Suprapubic skin (tissue), 4 donors: ENCODE results near the gene CYFIP1.

Experiments used
- CTCF ChIP-seq, 2 donors: fragments of 200-600 bp in 1 of 2; fragments of 450-650 bp in 1 of 2; sonication (generic) in 1 of 2; IDR thresholded peaks; one replicate each; pipeline ENCODE4 v1.5.1; 2016 to 2019; ENCODE audit warnings: antibody characterized with exemption in 2 of 2, mild to moderate bottlenecking in 1 of 2, moderate library complexity in 1 of 2
- EP300 ChIP-seq: sonication (generic); formaldehyde crosslinking; IDR thresholded peaks from one replicate; pipeline ENCODE4 v1.6.1; 2017; ENCODE audit warnings: antibody characterized with exemption
- POLR2A ChIP-seq, 2 donors: fragments of 450-650 bp; IDR thresholded peaks; one replicate each; pipeline ENCODE4 v1.6.1; 2017; ENCODE audit warnings: antibody characterized with exemption in 2 of 2, mild to moderate bottlenecking in 2 of 2, moderate library complexity in 2 of 2
- POLR2AphosphoS5 ChIP-seq, 3 donors: sonication (generic); formaldehyde crosslinking; IDR thresholded peaks; one replicate each; pipeline ENCODE4 v1.6.1; 2017; ENCODE audit warnings: antibody characterized with exemption in 3 of 3

GRCh38 chr15:22902578-22902977 lies 77.6 kb downstream of the CYFIP1 start:
- TF ChIP-seq CTCF (IDR thresholded peaks at IDR 0.05) (no peak), POLR2A (IDR thresholded peaks at IDR 0.05) (no peak), EP300 (no peak), POLR2AphosphoS5 (IDR thresholded peaks at IDR 0.05) (no peak)
